Right lobe of liver (tissue), 4 donors: ENCODE results near the gene MAPK1.

Experiments used
- CTCF ChIP-seq, 4 donors: fragments of 200-600 bp in 3 of 4; fragments of 450-650 bp in 1 of 4; IDR thresholded peaks; one replicate each; pipeline versions ENCODE4 v1.5.1 to v1.8.0; 2016 to 2022; ENCODE audit warnings: antibody characterized with exemption in 4 of 4, mild to moderate bottlenecking in 2 of 4
- POLR2A ChIP-seq: fragments of 450-650 bp; IDR thresholded peaks from one replicate; pipeline ENCODE4 v1.6.1; 2017; ENCODE audit warnings: antibody characterized with exemption, mild to moderate bottlenecking
- donor health status: DM: no; HTN: no; CAD: no.
- donor health status: DM: no; HTN: no; CAD: no.
- donor health status: DM: no; HTN: yes; CAD: no.

- TF ChIP-seq CTCF (IDR thresholded peaks at IDR 0.05), result no peak
- no peak for TF ChIP-seq POLR2A
Measured at GRCh38 chr22:21826204-21826603, 41.2 kb downstream of the MAPK1 start.
